Measurements from ENCODE around the gene SIX2.

The SIX2 gene

GRCh38 chr2:45001869-45002385 is 7.3 kb downstream of the SIX2 start:
- DNase-seq (ENCODE audit: low spot score): no peak

GRCh38 chr2:45000921-45001868 is 8.1 kb downstream of the SIX2 start:
- DNase-seq (ENCODE audit: low spot score): peak; percentile 14

- DNase-seq (ENCODE audit: low spot score): no peak
These were observed 8.8 kb downstream of the SIX2 start for GRCh38 chr2:45000341-45000901.

GRCh38 chr2:44999540-44999939 is 9.7 kb downstream of the SIX2 start:
- no peak for DNase-seq (ENCODE audit: low spot score)

- no peak for DNase-seq (ENCODE audit: low spot score)
These were observed 11.3 kb downstream of the SIX2 start for GRCh38 chr2:44997963-44998362.

- no peak for DNase-seq (ENCODE audit: low spot score)
These were observed 12.9 kb downstream of the SIX2 start for GRCh38 chr2:44996356-44996755.

- no peak for DNase-seq (ENCODE audit: low spot score)
These were observed 14.9 kb downstream of the SIX2 start for GRCh38 chr2:44994377-44994776.

GRCh38 chr2:44989176-44989575 is 20.1 kb downstream of the SIX2 start:
- DNase-seq (ENCODE audit: low spot score): no peak

GRCh38 chr2:44983836-44984604 is 25.2 kb downstream of the SIX2 start:
- no peak for DNase-seq (ENCODE audit: low spot score)

GRCh38 chr2:44981714-44982108 is 27.5 kb downstream of the SIX2 start:
- peak; percentile 69 for DNase-seq (ENCODE audit: low spot score)

- DNase-seq (ENCODE audit: low spot score): peak; percentile 63
These were observed 28.2 kb downstream of the SIX2 start for GRCh38 chr2:44980751-44981713.

GRCh38 chr2:44979581-44979980 is 29.7 kb downstream of the SIX2 start:
- DNase-seq (ENCODE audit: low spot score): no peak

- DNase-seq (ENCODE audit: low spot score): no peak
These were observed 33.4 kb downstream of the SIX2 start for GRCh38 chr2:44975571-44976450.

- peak; percentile 68 for DNase-seq (ENCODE audit: low spot score)
These were observed 35.1 kb downstream of the SIX2 start for GRCh38 chr2:44974064-44974715.

GRCh38 chr2:44972771-44973535 is 36.3 kb downstream of the SIX2 start:
- DNase-seq (ENCODE audit: low spot score): no peak

- peak; percentile 19 for DNase-seq (ENCODE audit: low spot score)
These were observed 38.3 kb downstream of the SIX2 start for GRCh38 chr2:44970846-44971450.

GRCh38 chr2:44969936-44970335 is 39.3 kb downstream of the SIX2 start:
- no peak for DNase-seq (ENCODE audit: low spot score)

- DNase-seq (ENCODE audit: low spot score): no peak
These were observed 41.4 kb downstream of the SIX2 start for GRCh38 chr2:44967727-44968432.

Data from kidney tubule cell (primary cell).